ENCODE data around the gene SKIC3.

The SKIC3 gene

GRCh38 chr5:95537501-95537900 lies 17.3 kb downstream of the SKIC3 start:
- no peak for TF ChIP-seq Cebpa-rat (IDR thresholded peaks at IDR 0.05)
- Histone ChIP-seq H3K36me3 (peaks cover 72 to 99% (median 92%) of the 10 kb centered on the region in 11 experiments), H3K9me3 (replicated peaks in 1 of 11) (no peaks in the 10 kb centered on the region)

GRCh38 chr5:95533761-95534160 lies 21.0 kb downstream of the SKIC3 start:
- H3K9me3 ChIP-seq (replicated peaks in 1 of 11), result no peaks in the 10 kb centered on the region
- no peak overlapping the region for H3K27ac ChIP-seq
- TF ChIP-seq Cebpa-rat (IDR thresholded peaks at IDR 0.05), result no peak
- peaks cover 0 to 42% (median 0%) of the 10 kb centered on the region in 11 experiments; a peak in 4 of 22 replicates for H4K20me1 ChIP-seq
- H3K27me3 ChIP-seq, result no peaks in the 10 kb centered on the region
- H3K36me3 ChIP-seq, result peaks cover 68 to 96% (median 85%) of the 10 kb centered on the region in 11 experiments
- no peak overlapping the region for H3K9ac ChIP-seq
- H3K4me1 ChIP-seq, result no peaks in the 10 kb centered on the region
- no peak overlapping the region for H3K4me2 ChIP-seq
- no peak overlapping the region for H3K4me3 ChIP-seq

More at GRCh38 chr5:95537501-95537900, 17.3 kb downstream of the SKIC3 start:
- no peaks in the 10 kb centered on the region for H3K27me3 ChIP-seq
- H3K4me3 ChIP-seq, result no peak overlapping the region
- H3K9ac ChIP-seq, result no peak overlapping the region
- H3K27ac ChIP-seq, result no peak overlapping the region
- H4K20me1 ChIP-seq, result peaks cover 0 to 29% (median 0%) of the 10 kb centered on the region in 11 experiments; a peak in 5 of 22 replicates
- no peak overlapping the region for H3K4me2 ChIP-seq
- H3K4me1 ChIP-seq, result no peaks in the 10 kb centered on the region

GRCh38 chr5:95533106-95533505 lies 21.7 kb downstream of the SKIC3 start:
- H3K9me3 ChIP-seq (replicated peaks in 1 of 11), result no peaks in the 10 kb centered on the region
- no peak overlapping the region for H3K4me2 ChIP-seq
- H3K36me3 ChIP-seq, result peaks cover 74 to 98% (median 90%) of the 10 kb centered on the region in 11 experiments
- no peaks in the 10 kb centered on the region for H3K4me1 ChIP-seq
- H4K20me1 ChIP-seq, result peaks cover 0 to 42% (median 0%) of the 10 kb centered on the region in 11 experiments; a peak in 4 of 22 replicates
- H3K27me3 ChIP-seq, result no peaks in the 10 kb centered on the region
- TF ChIP-seq Cebpa-rat (IDR thresholded peaks at IDR 0.05), result no peak
- no peak overlapping the region for H3K4me3 ChIP-seq
- H3K9ac ChIP-seq, result no peak overlapping the region
- H3K27ac ChIP-seq, result no peak overlapping the region

DNA sequence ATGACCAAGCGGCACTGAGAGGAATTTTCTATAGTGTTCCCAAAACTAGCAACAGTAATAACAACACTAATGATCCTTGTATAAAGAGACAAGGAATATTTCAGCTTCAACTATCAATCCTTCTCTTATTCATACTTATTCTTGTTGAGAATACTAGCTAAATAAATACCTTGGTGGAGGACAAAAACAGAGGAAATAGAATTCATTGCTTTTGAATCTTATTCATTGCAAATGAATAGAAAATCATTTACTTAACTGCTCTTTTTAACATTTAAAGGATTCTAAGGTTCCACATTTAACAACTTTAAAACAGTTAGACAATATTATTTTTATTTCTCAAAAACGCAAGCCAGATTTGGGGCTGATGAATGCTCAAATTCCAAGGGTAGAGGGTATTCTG lies 22.4 kb downstream of the SKIC3 start:
- Histone ChIP-seq H3K9me3 (replicated peaks in 1 of 11) (no peaks in the 10 kb centered on the region), H3K9ac (no peak overlapping the region), H3K4me2 (no peak overlapping the region), H3K4me1 (no peaks in the 10 kb centered on the region), H3K36me3 (peaks cover 77 to 98% (median 93%) of the 10 kb centered on the region in 11 experiments), H4K20me1 (peaks cover 0 to 39% (median 0%) of the 10 kb centered on the region in 11 experiments; a peak in 4 of 22 replicates), H3K4me3 (no peak overlapping the region), H3K27ac (no peak overlapping the region), H3K27me3 (no peaks in the 10 kb centered on the region)
- TF ChIP-seq Cebpa-rat (IDR thresholded peaks at IDR 0.05), result no peak

DNA sequence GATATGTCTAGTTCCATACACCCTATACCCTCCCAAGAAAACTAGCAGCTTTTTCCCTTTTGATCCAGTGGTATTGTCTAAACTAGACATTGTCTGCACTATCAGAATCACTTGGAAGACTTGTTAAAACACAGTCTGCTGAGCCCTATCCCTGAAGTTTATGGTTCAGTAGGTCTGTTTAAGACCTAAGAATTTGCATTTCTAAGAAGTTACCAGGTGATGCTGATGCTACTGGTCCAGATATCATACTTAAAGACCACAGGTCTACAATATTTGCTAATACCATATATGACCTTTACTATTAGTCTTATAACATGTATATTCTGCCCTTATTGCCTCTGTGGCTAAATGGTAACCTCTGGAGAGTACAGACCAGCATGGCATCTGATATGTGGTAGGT lies 23.3 kb downstream of the SKIC3 start:
- no peaks in the 10 kb centered on the region for H3K4me1 ChIP-seq
- peaks cover 0 to 32% (median 0%) of the 10 kb centered on the region in 11 experiments; a peak in 4 of 22 replicates for H4K20me1 ChIP-seq
- no peak overlapping the region for H3K4me3 ChIP-seq
- H3K9ac ChIP-seq, result no peak overlapping the region
- H3K36me3 ChIP-seq, result peaks cover 76 to 98% (median 93%) of the 10 kb centered on the region in 11 experiments
- no peaks in the 10 kb centered on the region for H3K27me3 ChIP-seq
- H3K9me3 ChIP-seq (replicated peaks in 1 of 11), result no peaks in the 10 kb centered on the region
- no peak overlapping the region for H3K4me2 ChIP-seq
- no peak for TF ChIP-seq Cebpa-rat (IDR thresholded peaks at IDR 0.05)
- no peak overlapping the region for H3K27ac ChIP-seq

DNA sequence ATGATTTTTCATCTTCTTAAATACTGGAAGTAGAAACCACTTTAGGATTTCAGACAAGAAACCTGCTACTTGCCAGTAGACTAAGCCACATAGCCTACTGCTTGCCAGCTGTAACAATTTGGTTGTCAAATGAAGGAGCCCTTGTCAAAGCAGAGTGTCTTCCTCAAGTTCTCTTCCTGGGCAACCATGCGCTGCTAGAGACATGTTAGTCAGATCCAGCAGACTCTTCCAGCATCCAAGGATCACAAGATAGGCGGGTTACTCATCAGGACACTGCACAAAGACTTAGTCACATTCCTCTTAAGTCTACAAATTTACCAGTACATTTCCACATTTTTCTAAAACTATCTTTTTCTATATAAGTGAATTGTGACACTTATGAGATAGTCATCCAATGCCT lies 24.4 kb downstream of the SKIC3 start:
- no peak overlapping the region for H3K9ac ChIP-seq
- H3K9me3 ChIP-seq (replicated peaks in 1 of 11), result no peaks in the 10 kb centered on the region
- no peak overlapping the region for H3K27ac ChIP-seq
- no peak for TF ChIP-seq Cebpa-rat (IDR thresholded peaks at IDR 0.05)
- peaks cover 72 to 98% (median 92%) of the 10 kb centered on the region in 11 experiments for H3K36me3 ChIP-seq
- H3K27me3 ChIP-seq, result no peaks in the 10 kb centered on the region
- H3K4me1 ChIP-seq, result no peaks in the 10 kb centered on the region
- H3K4me3 ChIP-seq, result no peak overlapping the region
- peaks cover 0 to 32% (median 0%) of the 10 kb centered on the region in 11 experiments; a peak in 4 of 22 replicates for H4K20me1 ChIP-seq
- H3K4me2 ChIP-seq, result no peak overlapping the region

GRCh38 chr5:95528565-95528964 lies 26.2 kb downstream of the SKIC3 start:
- Histone ChIP-seq H3K4me1 (no peaks in the 10 kb centered on the region), H3K4me2 (no peak overlapping the region), H3K9me3 (replicated peaks in 1 of 11) (no peaks in the 10 kb centered on the region), H3K36me3 (peaks cover 70 to 96% (median 89%) of the 10 kb centered on the region in 11 experiments), H3K27me3 (no peaks in the 10 kb centered on the region), H3K9ac (no peak overlapping the region), H3K27ac (no peak overlapping the region), H4K20me1 (peaks cover 0 to 21% (median 0%) of the 10 kb centered on the region in 11 experiments; a peak in 3 of 22 replicates), H3K4me3 (no peak overlapping the region)
- TF ChIP-seq Cebpa-rat (IDR thresholded peaks at IDR 0.05), result no peak

- peaks cover 72 to 96% (median 90%) of the 10 kb centered on the region in 11 experiments for H3K36me3 ChIP-seq
Measured at GRCh38 chr5:95526871-95527270, 27.9 kb downstream of the SKIC3 start.

GRCh38 chr5:95524423-95524822 lies 30.4 kb downstream of the SKIC3 start:
- Histone ChIP-seq H3K27ac (no peak overlapping the region), H3K4me3 (no peak overlapping the region), H3K4me1 (no peaks in the 10 kb centered on the region), H3K9me3 (replicated peaks in 1 of 11) (no peaks in the 10 kb centered on the region), H3K4me2 (no peak overlapping the region), H3K27me3 (no peaks in the 10 kb centered on the region), H4K20me1 (peaks cover 0 to 4% (median 0%) of the 10 kb centered on the region in 11 experiments; a peak in 1 of 22 replicates), H3K9ac (no peak overlapping the region), H3K36me3 (peaks cover 72 to 98% (median 90%) of the 10 kb centered on the region in 11 experiments)
- no peak for TF ChIP-seq Cebpa-rat (IDR thresholded peaks at IDR 0.05)

More at GRCh38 chr5:95526871-95527270, 27.9 kb downstream of the SKIC3 start:
- Histone ChIP-seq H3K4me3 (no peak overlapping the region), H3K9me3 (replicated peaks in 1 of 11) (no peaks in the 10 kb centered on the region), H3K4me1 (no peaks in the 10 kb centered on the region), H3K4me2 (no peak overlapping the region), H3K27ac (no peak overlapping the region), H3K27me3 (no peaks in the 10 kb centered on the region), H3K9ac (no peak overlapping the region), H4K20me1 (peaks cover 0 to 10% (median 0%) of the 10 kb centered on the region in 11 experiments; a peak in 3 of 22 replicates)
- no peak for TF ChIP-seq Cebpa-rat (IDR thresholded peaks at IDR 0.05)

- Histone ChIP-seq H3K4me1 (no peaks in the 10 kb centered on the region), H3K4me3 (no peak overlapping the region), H4K20me1 (peaks cover 0 to 4% (median 0%) of the 10 kb centered on the region in 11 experiments; a peak in 1 of 22 replicates), H3K4me2 (no peak overlapping the region), H3K36me3 (peaks cover 68 to 98% (median 90%) of the 10 kb centered on the region in 11 experiments), H3K9ac (no peak overlapping the region), H3K27ac (no peak overlapping the region), H3K9me3 (replicated peaks in 1 of 11) (no peaks in the 10 kb centered on the region), H3K27me3 (no peaks in the 10 kb centered on the region)
- no peak for TF ChIP-seq Cebpa-rat (IDR thresholded peaks at IDR 0.05)
Measured at GRCh38 chr5:95520206-95520605, 34.6 kb downstream of the SKIC3 start.

All from BLaER1 treated with 17β-estradiol and CSF1 and Interleukin-3, amounts not matched to agents 10 nM and 100 nM (cell line).